CD4-positive, alpha-beta T cell treated with Interleukin-6 at 100 ng/mL for 8 hours (primary cell): ENCODE results near the gene LRRC75B.
"Not testable (repeated sequence)": the region's sequence is repeated elsewhere in the genome, so short reads cannot be mapped to it uniquely, and the experiment has no call there.

Source experiments
- DNase-seq: peaks from one replicate; pipeline ENCODE4 v3.0.0-alpha.2; 2020; ENCODE audit warnings: mixed read lengths, low spot score

Gene LRRC75B

GRCh38 chr22:24553597-24554312 is 39.1 kb downstream of the LRRC75B start:
- no peak for DNase-seq

GRCh38 chr22:24552503-24553286 is 40.2 kb downstream of the LRRC75B start:
- not testable (repeated sequence) for DNase-seq

DNA sequence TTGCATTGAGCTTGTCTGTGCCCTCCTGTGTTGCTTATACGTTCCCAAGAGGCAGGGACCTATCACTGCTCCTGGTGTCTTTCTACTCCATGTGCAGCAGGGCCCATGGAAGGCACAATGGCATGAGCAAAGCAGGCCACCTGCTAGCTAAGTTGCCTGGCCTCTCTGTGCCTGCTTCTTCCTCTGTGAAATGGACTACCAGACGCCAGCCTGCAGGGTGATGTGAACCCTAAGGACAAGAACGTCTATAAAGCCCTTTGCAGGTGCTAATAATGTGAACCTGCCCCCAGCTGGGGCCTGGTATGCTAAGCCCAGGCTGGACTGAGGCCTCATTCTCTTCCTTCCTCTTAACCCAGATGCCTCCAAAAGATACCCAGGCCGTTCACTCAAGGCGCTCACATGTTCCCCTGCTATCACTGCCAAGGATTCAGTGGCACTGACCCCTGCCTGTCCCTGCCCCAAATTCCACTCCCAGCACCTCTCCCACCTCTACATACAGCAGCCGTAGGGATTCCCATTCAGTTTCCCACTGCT is 41.9 kb downstream of the LRRC75B start:
- no peak for DNase-seq

- no peak for DNase-seq
Observed at GRCh38 chr22:24550028-24550901, 42.6 kb downstream of the LRRC75B start.

DNA sequence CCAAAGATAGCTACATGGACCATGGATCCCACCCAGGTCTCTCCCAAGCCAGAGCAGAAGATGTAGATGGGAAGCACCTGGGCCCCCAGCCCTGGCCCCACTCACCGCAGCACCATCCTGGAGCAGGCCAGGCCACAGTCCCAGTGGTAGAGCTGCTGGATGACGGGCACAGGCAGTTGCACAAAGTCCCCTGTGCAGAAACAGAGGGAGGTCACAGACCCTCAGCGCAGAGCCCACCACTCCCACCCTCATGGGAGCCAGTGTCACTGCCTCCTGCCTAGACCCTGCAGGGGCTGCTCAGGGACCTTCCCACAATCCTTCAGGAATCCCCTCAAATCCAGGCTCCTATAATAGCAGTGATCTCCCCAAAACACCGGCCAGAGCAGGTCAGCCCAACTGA is 44.1 kb downstream of the LRRC75B start:
- no peak for DNase-seq

DNA sequence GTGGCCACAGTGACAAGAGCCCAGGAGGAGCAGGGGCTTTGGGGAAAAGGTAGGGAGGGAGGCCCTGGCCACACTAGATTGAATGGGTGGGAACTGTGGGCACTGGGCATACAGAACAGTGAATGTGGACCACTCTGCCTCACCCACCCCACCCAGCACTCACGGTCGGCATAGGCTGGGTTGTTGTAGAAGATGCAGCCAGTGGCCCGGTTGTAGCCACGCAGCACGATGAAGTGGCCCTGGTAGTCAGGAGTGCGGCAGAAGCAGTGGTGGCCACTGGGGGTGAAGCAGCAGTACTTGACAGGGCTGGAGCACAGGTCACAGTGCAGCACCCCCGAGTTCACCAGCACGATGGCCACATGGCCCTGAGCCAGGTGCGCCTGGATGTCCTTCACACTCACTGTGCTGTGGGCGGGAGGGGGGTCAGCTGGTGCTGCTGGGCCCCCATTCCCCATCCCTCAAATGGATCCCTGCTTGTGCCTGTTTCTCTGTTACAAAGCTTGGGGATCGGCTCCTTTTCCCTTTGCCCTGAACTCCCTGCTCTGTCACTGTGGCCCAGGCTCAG is 49.1 kb downstream of the LRRC75B start:
- no peak for DNase-seq

DNA sequence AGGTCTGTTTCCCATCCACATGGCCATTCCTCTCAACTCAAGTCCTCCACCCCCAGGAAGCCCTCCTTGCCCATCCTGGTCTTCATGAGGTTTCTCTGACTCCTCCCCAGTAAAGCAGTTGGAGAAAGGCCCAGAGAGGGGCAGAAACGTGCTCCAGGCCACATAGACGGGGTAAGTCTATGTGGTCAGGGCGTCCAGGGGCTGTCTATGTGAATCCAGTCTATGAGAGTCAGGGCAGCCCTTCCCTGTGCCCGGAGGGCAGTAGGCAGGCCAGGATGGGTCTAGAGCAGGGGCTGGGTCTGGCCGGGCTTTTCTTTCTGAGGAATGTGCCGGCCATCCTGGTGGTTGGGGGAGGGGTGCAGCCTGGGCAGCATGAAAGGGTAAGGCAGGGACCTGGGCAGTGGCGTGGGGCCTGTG is 49.7 kb downstream of the LRRC75B start:
- DNase-seq: no peak

- no peak for DNase-seq
Observed at GRCh38 chr22:24542641-24543040, 50.2 kb downstream of the LRRC75B start.

- DNase-seq: no peak
Observed at GRCh38 chr22:24541681-24542515, 51.0 kb downstream of the LRRC75B start.

DNA sequence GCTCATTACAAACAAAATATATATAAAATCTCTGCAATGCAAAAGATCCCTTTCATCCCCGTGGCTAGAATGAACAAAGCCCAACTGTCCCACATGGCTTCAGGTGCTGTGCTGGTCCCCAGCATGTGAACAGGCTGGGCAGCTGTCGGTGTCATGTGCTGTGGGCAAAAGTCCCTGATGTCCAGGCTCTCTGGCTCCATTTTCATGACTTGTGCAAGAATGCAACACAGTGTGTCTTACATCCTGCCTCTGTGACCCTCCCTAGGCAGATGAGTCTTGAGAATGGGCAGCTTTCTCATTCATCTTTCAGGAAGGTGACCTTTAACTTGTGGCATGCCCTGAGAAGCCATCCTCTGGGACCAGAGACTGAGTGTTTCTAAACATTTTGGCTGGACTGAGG is 52.4 kb downstream of the LRRC75B start:
- DNase-seq: no peak

DNA sequence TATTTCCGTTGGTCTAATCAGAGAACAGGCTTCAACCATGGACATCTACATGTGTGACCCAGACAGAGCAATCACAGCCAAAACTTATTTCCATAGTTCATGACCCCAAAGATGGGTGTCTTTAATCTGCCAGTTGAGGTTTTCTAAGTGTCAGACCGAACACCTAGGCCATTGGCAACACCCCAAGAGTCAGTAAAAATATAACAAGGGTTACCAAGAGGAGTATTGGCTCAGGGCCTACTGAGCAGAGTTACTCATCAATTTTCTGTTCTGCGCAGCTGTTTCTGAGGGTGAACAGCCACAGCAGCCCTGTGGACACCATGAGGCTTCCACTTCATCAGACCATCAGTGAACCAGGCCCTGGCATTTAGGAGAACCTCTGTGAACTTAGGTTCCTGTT is 56.8 kb downstream of the LRRC75B start:
- DNase-seq: no peak
